ENCODE results near the gene TBC1D16.

DNA sequence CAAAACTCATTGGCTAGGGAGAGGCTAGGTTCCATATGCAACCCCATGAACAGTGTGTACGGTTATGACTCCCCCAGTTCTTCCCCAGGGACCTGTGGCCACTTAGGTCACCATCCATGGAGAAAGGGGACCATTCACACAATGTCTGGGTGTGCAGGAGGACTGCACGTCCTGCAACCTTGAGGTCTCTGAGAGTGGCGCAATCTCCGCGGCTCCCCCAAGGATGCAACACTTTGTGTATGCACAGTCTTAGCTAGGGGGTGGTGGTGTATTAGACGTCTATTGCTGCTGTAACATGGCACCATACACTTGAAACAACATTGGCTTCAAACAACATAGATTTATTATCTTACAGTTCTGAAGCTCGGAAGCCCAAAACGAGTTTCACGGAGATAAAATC lies 130.8 kb downstream of the TBC1D16 start:
- TF ChIP-seq POLR2A (IDR thresholded peaks at IDR 0.05): no peak
- no peak for TF ChIP-seq CTCF (IDR thresholded peaks at IDR 0.05)

All from Peyer's patch (tissue), 4 donors.